Superior temporal gyrus (tissue), 1 donor: Measurements from ENCODE around the gene IL20RA.
"Not testable (repeated sequence)": the region's sequence is repeated elsewhere in the genome, so short reads cannot be mapped to it uniquely, and the experiment has no call there.

ENCODE experiments used
- DNase-seq: peaks from one replicate; pipeline ENCODE4 v3.0.0-alpha.2; 2016; ENCODE audit errors: extremely low spot score

IL20RA gene, protein sequence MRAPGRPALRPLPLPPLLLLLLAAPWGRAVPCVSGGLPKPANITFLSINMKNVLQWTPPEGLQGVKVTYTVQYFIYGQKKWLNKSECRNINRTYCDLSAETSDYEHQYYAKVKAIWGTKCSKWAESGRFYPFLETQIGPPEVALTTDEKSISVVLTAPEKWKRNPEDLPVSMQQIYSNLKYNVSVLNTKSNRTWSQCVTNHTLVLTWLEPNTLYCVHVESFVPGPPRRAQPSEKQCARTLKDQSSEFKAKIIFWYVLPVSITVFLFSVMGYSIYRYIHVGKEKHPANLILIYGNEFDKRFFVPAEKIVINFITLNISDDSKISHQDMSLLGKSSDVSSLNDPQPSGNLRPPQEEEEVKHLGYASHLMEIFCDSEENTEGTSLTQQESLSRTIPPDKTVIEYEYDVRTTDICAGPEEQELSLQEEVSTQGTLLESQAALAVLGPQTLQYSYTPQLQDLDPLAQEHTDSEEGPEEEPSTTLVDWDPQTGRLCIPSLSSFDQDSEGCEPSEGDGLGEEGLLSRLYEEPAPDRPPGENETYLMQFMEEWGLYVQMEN

DNA sequence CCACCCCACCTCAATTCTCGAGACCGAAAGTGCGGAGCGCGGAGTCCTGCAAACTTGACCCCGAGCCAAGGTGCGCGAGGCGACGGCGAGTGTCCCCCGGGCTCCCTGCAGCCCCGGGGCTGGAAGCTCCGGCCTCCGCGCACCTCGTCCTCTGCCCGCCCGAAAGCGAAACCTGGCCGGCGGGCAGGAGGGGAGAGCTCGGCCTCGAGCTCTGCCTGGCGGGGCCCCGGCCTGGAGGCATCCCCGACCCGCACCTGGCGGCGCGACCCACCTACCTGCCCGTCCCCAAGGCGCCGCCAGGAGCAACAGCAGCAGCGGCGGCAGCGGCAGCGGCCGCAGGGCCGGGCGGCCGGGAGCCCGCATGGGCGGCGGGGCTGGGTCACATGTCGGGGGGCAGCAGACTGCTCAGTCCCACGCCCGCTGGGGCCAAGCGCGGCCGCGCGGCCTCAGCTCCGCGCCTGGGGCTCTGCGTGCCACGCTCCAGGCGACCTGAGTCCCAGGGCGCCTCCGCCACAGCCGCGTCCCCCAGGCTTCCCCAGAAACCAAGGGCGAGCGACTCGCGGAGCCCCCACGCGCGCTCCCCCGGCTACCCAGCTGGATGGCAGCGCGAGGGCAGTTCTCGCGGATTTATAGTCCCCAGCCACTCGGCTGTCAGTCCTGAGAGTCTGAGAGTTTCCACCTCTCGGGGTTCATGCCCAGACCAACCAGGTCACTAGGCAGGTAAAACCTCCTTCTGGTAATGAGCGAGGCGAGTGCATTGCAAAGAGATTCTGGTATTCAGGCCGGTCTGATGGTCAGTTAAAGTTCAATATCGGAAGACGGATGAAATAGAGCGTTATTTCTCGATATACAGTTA, at the start of gene IL20RA:
Gene IL20RA, minus strand, starts transcription at position 600 of the 856 bp plus-strand sequence. Its CDS starts 237 bp downstream, at position 363.
- no peak for DNase-seq

DNA sequence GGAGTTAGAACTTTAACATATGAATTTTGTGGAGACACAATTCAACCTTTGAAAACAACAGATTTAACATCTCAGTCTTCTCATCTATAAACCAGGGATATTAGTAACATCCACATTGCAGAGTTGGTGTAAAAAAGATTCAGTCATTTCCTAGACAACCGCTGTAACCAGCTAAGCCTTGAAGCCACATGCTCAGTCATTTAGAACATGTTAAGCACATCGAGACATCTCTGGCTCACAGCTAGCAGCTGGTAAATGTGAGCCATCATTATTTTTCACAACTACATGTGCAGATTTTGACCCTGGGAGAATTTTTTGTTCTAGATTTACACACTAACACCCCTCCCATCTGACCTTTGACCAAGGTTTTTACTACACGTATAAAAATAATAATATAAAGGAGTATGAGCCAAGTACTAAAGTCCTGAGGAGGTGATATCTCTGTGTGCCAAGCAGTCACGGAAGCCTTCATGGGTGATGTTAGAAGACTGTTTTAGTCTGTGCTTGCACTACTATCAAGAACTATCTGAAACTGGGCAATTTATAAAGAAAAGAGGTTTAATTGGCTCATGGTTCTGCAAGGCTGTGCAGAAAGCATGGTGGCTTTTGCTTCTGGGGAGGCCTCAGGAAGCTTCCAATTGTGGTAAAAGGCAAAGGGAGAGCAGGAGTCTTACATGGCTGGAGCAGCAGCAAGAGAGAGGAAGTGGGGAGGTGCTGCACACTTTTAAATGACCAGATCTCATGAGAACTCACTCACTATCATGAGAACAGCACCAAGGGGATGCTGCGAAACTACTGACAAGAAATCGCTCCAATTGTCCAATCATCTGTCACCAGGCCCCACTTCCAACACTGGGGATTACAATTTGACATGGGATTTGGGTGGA, 48.7 kb upstream of the IL20RA start:
- DNase-seq = no peak

DNA sequence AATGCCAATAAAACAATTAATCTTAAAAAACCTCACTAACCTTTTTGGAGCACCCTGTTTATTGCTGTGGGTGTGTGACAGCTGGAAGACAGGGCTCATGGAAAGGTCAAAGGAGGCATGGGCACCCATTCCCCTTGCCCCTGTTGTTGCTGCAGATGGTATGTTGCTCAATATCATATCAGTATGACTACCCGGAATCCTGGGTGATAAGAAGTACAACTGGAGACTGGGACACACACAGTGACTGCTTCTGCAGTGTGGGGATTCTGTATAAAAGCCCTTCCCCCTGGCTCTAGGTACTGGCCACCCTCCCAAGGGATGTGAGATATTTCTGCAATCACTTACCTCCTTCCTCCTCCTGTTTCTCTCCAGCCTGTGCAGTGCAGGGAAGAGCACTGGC, 47.3 kb upstream of the IL20RA start:
- no peak for DNase-seq

DNA sequence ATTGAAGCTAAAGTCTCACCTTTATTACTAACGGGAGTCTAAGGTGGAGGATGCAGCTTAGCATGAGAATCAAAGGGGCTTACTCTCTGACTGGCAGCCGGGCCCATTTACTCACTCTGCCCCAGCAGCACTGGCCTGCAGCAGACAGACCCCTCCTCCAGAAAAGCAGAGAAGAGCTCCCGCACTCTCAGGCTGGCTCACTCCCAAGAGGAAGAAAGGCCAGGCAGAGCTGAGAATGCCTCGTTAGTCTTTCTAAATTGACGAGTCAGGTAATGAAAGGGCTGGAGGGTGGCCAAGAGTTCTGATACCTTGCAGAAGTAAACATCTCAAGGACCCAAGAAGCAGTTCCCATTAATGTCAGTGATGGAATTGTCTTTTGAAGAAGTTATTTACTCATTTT, 44.5 kb upstream of the IL20RA start:
- no peak for DNase-seq

DNA sequence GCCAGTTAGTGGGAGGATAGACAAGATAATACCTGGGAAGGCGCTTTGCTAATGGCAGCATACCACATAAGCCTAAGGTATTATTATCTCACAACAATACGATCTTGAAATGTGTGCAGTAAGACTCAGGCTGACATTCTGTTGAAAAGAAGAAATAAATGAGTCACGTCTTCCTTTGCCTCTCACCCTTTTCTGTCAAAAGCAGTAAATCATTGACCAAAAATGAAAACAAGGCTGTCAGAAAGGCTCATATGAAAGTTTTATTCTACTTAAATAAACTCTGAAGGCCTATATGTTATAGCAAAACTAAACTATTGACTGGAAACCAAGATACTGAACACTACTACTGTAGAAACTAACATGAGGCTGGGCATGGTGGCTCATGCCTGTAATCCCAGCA, 43.1 kb upstream of the IL20RA start:
- no peak for DNase-seq

DNA sequence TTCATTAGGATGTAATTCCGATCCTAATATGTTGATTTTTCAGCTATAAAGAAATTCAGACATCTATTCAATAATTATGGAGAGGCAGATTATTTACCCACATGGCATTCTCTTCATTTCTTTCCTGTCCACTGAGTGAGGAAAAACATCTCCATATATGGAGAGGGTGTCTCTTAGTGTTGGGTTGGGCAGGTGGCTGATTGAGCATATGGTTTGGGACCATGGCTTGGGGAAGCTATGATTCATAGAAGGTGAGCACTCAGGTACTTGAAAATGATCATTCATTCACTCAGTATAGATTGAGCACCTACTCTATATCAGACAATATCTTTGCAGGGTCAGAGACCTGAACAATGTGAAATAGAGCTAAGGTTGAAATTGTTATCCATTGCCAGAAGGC, 41.3 kb upstream of the IL20RA start:
- DNase-seq = no peak

DNA sequence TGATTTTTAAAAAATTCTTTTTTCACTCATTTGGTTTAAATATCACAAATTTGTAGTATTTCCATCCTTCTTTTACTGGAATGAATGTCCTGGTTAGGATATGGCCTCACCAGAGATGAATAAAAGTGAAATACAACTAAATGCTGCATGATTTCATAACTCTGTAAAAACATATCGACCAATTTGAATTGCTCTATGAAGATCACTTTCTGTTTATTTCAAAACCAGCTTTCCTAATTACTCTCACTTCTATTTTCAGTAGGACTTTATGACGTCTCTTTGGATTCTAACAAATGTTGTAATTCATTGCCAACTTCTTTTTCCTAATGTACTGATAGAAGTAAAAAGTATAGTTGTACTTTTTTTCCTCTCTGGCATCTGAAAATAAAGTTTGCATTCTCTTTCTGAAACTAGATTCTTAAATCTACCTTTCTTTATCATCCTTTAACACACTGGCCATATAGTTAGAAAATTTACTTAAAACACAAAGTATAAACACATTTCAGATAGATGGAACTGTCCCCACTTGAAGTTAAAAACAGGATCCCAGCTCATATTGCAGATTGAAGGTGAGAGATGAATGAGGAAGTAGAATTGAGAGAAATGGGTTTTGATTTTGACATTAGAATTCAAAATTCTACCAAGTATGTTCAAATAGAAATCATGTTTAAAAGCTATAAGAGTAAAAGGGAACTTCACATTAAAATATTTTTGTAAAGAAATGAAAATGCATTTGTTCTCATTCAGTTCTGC, 40.3 kb upstream of the IL20RA start:
- no peak for DNase-seq

DNA sequence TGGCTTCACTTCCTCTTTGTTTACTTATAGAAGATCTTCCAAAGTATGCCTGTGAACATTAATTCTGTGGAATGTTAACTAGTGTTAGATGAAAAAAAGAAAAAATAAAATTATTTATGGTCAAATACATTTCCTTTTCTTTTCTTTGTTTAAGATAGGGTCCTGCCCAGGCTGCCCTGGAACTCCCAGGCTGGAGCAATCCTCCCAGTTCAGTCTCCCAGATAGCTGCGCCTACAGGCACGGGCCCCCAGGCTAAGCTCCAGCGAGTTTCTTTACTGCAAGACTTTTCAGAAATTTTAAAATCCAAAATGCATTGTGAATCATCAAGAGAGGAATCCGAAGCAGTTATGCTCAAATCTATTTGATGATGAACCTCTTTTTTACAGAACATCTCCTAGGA, 39.3 kb upstream of the IL20RA start:
- DNase-seq = no peak

DNA sequence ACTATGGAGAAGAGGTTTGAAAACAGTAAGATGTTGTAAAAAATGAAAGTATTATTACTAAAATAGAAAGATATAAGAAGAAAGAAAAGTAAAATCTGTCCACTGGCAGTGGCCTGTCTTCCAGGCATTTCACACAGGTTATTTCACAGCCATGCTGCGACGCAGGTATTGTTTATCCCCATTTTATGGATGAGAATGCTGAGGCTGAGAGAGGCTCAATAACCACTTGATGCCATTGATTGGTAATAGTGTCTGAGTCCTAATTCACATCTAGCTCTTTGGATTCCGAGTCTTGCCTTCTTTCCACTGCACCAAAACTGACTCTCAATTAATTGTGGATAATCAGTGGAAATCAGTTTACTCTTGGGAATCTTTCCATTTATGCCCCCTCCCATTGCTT, 37.2 kb upstream of the IL20RA start:
- no peak for DNase-seq

DNA sequence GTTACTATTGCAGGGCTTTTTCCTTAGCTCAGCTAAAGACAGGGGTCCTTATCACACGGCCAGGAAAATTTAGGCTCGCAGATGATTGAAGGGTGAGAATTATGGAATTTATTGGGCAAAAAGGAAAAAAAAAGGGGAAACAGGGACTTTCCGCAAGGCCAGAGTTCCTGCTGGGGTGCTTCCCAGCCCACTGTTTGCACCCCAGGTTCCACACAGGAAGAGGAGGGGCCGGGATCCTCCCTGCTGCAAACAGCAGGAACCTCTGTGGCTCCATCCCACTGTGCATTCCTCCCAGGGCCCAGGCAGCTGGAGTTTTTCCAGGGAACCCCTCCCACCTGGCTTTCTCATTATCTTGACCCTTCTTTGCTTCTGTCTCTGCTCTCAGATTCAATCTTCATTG, 35.9 kb upstream of the IL20RA start:
- DNase-seq = no peak

DNA sequence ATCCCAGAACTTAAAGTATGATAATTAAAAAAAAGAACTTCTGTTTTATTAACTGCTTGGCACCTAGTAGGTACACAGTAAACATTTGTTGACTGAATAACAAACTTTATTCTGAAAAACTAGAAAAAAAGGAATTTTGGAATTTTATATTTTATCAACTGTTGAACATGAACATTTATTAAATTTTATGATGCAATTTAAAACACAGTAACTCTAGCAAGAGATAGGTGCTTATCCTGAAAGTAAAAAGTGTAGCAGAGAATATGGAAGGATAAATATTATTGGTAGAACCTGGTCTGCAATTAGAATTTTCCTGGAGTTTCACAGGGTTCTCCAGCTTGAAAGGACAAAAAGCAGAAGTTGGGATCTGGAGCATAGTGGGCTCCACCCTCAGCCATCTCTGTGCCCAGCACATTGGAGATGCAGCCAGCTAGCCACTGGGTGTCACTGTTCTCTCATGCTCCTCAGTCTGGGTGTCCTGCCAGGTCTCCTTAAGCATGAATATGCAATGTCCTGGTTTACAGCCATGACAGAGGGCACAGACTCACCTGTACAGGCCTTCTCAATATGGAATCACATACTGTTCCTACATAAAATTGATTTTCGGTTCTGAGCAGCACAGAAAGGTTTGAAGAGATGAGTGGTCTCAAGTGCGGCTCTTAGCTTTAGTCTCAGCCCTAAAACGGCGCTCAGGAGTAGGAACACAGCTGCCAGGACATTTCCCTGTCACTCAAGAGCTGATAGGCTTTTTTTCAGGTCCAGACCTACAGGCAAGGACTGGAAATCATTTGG, 31.7 kb upstream of the IL20RA start:
- peak; percentile 66 for DNase-seq

DNA sequence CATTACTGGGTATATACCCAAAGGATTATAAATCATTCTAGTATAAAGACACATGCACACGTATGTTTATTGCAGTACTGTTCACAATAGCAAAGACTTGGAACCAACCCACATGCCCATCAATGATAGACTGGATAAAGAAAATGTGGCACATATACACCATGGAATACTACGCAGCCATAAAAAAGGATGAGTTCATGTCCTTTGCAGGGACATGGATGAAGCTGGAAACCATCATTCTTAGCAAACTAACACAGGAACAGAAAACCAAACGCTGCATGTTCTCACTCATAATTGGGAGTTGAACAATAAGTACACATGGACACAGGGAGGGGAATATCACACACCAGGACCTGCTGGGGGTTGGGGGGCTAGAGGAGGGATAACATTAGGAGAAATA, 31.0 kb upstream of the IL20RA start:
- not testable (repeated sequence) for DNase-seq

DNA sequence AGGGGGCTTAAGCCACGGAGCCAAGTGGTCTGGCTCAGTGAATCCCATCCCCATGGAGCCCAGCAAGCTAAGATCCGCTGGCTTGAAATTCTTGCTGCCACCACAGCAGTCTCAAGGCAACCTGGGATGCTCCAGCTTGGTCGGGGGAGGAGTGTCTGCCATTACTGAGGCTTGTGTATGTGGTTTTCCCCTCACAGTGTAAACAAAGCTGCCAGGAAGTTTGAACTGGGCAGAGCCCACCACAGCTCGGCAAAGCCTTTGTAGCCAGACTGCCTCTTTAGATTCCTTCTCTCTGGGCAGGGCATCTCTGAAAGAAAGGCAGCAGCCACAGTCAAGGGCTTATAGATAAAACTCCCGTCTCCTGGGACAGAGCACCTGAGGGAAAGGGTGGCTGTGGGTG, 25.5 kb upstream of the IL20RA start:
- no peak for DNase-seq

DNA sequence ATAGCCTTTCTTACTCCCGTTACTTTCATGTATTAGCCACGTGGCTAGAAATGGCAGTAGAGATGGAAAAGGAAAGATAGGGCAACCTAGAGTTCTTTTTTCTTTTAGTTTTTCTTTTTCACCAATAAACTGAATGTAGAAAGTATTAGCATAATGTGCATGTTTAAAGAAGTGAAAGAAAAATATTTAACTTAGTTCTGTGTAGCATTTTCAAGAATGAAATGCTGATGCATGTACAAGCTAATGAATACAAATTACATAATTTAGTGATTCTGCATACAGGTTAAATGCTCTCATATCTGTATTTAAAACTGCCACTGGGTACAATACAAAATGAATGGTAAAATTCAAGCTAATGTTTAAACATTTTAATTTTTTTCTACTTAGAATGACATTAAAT, 22.6 kb upstream of the IL20RA start:
- DNase-seq = no peak

DNA sequence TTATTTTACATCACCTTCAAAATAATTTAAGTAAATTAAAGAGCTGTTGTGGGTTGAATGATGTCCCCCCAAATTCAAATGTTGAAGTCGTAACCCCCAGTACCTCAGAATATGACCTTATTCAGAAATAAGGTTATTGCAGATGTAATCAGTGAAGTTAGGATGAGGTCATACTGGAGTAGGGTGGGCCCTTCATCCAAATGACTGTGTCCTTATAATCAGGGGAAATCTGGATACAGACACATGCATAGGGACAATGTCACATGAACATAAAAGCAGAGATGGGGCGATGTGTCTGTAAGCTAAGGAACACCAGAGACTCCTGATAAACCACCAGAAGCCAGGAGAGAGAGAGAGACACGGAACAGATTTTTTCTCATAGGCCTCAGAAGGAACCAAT, 13.3 kb upstream of the IL20RA start:
- DNase-seq = no peak

DNA sequence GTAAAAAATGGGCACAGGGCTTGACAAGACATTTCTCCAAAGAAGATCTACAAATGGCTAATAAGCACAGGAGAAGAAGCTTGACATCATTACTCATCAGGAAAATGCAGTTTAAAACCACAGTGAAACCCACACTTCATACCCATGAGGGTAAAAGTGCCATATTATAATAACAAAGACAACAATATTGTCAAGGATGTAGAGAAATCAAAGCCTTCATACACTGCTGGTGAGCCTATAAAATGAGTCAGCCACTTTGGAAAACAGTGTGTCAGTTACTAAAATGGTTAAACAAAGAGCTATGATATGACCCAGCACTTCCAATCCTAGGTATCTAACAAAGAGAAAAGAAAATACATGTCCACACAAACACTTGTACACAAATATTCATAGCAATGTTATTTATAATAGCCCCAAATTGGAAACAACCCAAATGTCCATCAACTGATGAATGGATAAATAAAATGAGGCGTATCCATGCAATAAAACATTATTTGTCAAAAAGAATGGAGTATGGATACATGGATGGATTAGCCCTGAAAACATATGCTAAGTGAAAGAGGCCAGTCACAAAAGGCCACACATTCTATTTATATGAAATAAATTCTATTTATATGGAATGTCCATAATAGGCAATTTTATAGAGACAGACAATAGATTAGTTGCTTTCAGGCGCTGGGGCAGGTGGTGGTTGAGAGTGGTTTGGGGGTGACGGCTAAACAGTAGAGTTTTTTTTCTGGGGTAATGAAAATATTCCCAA, 11.5 kb upstream of the IL20RA start:
- no peak for DNase-seq

DNA sequence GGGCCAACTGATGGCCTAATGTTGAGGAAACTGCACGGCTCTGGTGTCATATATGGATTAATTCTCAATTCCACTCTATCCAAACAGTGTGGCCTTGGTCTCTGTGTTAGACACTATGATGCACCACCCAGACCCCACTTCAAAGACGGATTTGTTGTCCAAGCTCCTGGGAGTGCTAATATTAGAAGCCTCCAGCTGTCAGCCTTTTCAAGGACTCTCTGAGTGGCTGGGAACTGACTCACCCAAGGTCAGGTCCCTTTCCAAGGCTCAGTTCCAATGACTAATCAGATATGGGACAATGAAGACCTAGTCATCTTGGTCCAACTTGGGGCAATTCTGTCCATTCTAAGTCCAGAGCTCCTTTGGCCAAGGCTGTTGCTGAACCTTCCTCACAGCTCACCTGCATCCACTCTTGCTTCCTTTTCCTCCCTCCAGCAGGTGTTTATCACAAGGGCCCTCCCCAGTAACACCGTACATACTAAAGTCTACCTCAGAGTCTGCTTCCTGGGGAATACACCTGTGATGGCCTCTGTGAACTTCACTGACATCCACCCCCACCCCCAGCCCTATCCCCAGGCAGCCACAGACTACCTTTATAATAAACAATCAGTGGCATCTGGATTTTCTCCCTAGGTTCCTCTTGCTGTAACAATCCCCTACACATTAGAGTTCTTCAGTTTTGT, 7.2 kb upstream of the IL20RA start:
- DNase-seq = no peak

DNA sequence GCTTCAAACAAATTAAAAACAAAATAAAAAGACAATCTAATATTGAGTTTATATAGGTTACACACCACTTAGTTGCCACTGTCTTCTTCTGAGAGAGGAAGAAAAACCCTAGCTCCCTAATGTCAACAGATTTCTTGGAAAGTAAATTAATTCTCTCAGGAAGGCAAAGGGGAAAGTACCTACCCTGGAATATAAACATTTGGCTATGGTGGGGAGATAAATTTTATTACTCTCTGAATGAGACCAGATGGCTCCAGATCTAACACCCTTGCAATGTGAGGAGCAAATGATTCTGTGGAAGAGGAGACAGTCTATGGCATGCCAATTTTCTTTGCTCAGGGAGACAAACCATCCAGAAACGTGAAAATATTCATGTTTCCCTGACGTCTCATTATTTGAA, 4.3 kb upstream of the IL20RA start:
- no peak for DNase-seq

DNA sequence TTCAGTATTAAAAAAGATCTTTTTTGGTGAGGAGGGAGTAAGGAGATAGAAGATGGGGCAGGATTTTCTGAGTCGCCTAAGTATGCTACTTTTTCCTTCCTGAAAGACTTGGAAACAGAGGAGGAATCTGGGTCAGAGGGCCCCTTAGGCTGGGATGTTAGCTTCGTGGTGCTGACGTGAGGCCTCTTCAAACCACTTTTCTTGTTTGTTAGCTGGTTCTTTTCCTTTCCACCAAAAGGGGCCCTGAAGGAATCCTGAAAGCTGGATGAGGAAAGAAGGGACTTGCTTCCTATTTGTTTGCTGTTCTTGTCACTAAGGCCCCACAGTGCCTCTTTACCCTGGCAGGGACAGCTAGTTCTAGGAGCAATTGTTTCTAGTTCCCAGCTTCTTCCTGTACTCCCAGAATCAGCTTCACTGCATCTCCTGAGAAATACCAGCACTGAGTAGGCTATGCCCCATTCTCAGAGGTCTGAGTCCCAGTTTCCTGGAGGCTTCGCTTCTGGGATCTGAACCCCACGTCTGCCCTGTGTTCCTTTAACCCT, 2.2 kb upstream of the IL20RA start:
- no peak for DNase-seq
